Tibial nerve (tissue), 4 donors: ENCODE measurements around the gene MRM1.

ENCODE experiments used
- CTCF ChIP-seq, 5 experiments: fragments of 200-600 bp in 3 of 5; fragments of 450-650 bp in 2 of 5; sonication (generic) in 3 of 5; IDR thresholded peaks; one replicate each; pipeline ENCODE4 v1.5.1; 2016 to 2019; ENCODE audit warnings: antibody characterized with exemption in 5 of 5, mild to moderate bottlenecking in 3 of 5, moderate library complexity in 2 of 5
- EP300 ChIP-seq, 2 donors: sonication (generic); formaldehyde crosslinking; IDR thresholded peaks; one replicate each; pipeline ENCODE4 v1.6.1; 2017; ENCODE audit warnings: antibody characterized with exemption in 2 of 2, mild to moderate bottlenecking in 1 of 2
- POLR2A ChIP-seq, 2 donors: fragments of 450-650 bp; IDR thresholded peaks; one replicate each; pipeline ENCODE4 v1.6.1; 2017; ENCODE audit warnings: antibody characterized with exemption in 2 of 2, mild to moderate bottlenecking in 2 of 2, moderate library complexity in 2 of 2

GRCh38 chr17:36632916-36633771, 31.8 kb downstream of the MRM1 start:
- TF ChIP-seq POLR2A (IDR thresholded peaks at IDR 0.05) (no peak), CTCF (IDR thresholded peaks at IDR 0.05) (no peak), EP300 (IDR thresholded peaks at IDR 0.05) (no peak)
